GM06990 (cell line): ENCODE data around the gene CHDH.

Experiments used
- DNase-seq: peaks from one replicate; pipeline ENCODE4 v3.0.0-alpha.2; 2011; ENCODE audit not compliant: insufficient read length; ENCODE audit errors: extremely low read depth
- H3K27me3 ChIP-seq: replicated peaks from 2 replicates; pipeline ENCODE4 v1.6.0; 2011; ENCODE audit warnings: low read length; ENCODE audit not compliant: control insufficient read depth, insufficient read depth
- H3K36me3 ChIP-seq: 2 replicates; pipeline ENCODE4 v1.5.1; 2011; ENCODE audit warnings: low read length; ENCODE audit not compliant: control insufficient read depth, insufficient read depth
- H3K4me3 ChIP-seq: replicated peaks from 2 replicates; pipeline ENCODE4 v1.5.1; 2011; ENCODE audit warnings: low read depth, mild to moderate bottlenecking, control low read depth, low read length
- TF ChIP-seq, protein P1 (sequence below): IDR thresholded peaks from 2 replicates; pipeline ENCODE4 v1.5.1; 2011; ENCODE audit warnings: low read length, control low read depth, mild to moderate bottlenecking, inconsistent platforms; ENCODE audit not compliant: insufficient read depth, poor library complexity, severe bottlenecking

CHDH gene

DNA sequence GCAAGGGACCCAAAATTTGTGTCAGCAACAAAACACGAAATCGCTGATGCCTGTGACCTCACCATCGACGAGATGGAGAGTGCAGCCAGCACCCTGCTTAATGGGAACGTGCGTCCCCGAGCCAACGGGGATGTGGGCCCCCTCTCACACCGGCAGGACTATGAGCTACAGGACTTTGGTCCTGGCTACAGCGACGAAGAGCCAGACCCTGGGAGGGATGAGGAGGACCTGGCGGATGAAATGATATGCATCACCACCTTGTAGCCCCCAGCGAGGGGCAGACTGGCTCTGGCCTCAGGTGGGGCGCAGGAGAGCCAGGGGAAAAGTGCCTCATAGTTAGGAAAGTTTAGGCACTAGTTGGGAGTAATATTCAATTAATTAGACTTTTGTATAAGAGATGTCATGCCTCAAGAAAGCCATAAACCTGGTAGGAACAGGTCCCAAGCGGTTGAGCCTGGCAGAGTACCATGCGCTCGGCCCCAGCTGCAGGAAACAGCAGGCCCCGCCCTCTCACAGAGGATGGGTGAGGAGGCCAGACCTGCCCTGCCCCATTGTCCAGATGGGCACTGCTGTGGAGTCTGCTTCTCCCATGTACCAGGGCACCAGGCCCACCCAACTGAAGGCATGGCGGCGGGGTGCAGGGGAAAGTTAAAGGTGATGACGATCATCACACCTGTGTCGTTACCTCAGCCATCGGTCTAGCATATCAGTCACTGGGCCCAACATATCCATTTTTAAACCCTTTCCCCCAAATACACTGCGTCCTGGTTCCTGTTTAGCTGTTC is 34.9 kb downstream of the CHDH start:
- peaks cover 1% of the 10 kb centered on the region; the same call in 1 of the 2 replicates for H3K36me3 ChIP-seq
- no peak overlapping the region for H3K4me3 ChIP-seq
- no peaks in the 10 kb centered on the region for H3K27me3 ChIP-seq

DNA sequence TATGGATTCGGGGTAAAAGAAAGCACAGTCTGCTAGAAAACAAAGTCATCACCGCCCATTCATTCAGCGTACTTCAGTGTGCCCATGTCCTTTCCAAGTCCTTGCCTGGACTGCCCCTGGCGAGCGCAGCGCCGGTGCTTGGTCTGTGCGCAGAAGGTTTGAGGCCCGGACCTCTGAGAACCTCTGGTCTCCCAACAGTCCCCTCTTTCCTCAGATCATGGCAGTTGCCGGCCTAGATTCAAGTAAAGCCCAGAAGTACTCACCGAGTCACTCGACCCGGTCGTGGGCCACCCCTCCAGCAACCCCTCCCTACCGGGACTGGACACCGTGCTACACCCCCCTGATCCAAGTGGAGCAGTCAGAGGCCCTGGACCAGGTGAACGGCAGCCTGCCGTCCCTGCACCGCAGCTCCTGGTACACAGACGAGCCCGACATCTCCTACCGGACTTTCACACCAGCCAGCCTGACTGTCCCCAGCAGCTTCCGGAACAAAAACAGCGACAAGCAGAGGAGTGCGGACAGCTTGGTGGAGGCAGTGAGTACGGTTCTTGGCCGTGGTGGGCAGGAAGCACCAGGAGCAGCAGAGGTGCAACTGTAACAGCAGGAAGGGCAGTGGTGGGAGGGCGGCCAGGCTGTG is 36.3 kb downstream of the CHDH start:
- TF ChIP-seq, protein P1, sequence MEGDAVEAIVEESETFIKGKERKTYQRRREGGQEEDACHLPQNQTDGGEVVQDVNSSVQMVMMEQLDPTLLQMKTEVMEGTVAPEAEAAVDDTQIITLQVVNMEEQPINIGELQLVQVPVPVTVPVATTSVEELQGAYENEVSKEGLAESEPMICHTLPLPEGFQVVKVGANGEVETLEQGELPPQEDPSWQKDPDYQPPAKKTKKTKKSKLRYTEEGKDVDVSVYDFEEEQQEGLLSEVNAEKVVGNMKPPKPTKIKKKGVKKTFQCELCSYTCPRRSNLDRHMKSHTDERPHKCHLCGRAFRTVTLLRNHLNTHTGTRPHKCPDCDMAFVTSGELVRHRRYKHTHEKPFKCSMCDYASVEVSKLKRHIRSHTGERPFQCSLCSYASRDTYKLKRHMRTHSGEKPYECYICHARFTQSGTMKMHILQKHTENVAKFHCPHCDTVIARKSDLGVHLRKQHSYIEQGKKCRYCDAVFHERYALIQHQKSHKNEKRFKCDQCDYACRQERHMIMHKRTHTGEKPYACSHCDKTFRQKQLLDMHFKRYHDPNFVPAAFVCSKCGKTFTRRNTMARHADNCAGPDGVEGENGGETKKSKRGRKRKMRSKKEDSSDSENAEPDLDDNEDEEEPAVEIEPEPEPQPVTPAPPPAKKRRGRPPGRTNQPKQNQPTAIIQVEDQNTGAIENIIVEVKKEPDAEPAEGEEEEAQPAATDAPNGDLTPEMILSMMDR: no peak
- no peak overlapping the region for H3K4me3 ChIP-seq
- H3K27me3 ChIP-seq: no peaks in the 10 kb centered on the region
- no peak for DNase-seq
- no peaks in the 10 kb centered on the region for H3K36me3 ChIP-seq

More for the DNA sequence above, 34.9 kb downstream of the CHDH start:
- TF ChIP-seq, protein P1: no peak
- DNase-seq: no peak

DNA sequence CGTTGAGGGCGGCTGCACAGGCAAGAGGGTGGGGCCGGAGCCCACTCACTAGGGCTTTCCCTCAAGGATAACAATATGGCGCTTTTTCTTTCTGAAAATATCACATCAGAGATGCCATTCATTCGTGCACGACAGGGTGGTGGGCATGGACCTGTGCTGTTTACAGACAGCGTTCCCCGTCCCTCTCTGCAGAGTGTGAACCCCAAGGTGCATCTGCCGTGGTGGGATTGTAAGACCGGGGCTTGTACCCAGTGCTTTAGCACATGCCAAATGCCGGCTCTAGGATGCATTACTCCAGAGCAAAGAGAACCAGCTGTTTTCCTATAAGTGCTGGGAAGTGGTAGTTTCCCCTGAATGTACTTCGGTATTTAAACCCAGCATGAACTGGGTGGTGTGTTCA is 37.0 kb downstream of the CHDH start:
- no peaks in the 10 kb centered on the region for H3K27me3 ChIP-seq
- no peak overlapping the region for H3K4me3 ChIP-seq
- no peak for DNase-seq
- H3K36me3 ChIP-seq: no peaks in the 10 kb centered on the region
- TF ChIP-seq, protein P1: no peak

DNA sequence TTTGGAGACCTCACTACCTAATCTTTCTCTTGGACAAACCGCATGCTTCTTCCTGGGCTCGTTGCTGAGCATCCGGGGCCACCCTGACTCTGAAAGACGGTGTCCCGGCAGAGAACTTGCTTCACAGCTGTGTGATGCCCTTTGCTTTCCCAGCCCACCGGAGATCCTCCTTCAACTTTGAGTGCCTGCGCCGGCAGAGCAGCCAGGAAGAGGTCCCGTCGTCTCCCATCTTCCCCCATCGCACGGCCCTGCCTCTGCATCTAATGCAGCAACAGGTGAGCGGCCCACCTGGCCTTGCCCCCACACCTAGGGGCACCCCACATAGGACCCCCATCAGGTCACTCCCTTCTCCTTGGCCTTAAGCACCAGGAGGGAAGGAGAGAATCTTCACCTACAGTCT is 37.7 kb downstream of the CHDH start:
- no peak for DNase-seq
- TF ChIP-seq, protein P1: no peak

DNA sequence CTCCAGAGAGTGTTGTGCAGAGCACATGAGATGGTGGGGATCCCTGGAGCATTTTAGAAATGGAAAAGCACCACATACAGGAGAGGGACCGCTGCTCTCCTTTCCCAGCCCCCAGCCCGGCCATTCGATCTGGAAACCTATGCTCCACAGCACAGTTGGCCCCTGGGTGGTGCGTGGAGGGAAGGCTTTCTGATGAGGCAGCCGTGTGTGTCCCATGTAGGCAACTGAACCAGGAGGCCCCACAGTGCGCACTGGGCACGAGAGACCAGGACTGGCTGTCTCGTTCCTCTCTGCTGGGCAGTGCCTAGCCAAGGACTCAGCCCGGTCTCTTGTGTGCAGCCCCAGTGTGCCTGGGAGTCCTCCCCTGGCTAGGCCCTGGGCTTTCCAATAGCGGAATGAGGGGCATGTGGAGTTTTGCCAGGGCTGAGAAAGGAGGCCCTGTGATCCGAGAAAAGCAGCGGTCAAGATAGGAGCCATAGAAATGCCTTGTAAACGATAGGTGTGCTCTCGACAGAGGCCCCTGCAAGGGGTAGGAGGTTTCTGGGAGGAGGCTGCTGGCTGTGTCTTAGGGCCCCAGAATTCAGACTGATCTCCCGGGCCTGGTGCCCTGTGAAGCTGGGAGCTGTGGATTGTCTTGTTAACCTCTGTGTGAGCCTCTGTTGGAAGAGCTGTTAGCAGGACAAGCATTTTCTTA is 39.0 kb downstream of the CHDH start:
- Histone ChIP-seq H3K4me3 (no peak overlapping the region), H3K36me3 (no peaks in the 10 kb centered on the region), H3K27me3 (no peaks in the 10 kb centered on the region)
- TF ChIP-seq, protein P1: no peak
- no peak for DNase-seq

More for the DNA sequence above, 37.7 kb downstream of the CHDH start:
- no peak overlapping the region for H3K4me3 ChIP-seq
- no peaks in the 10 kb centered on the region for H3K27me3 ChIP-seq
- no peaks in the 10 kb centered on the region for H3K36me3 ChIP-seq
